Measurements from ENCODE around the gene GCM1.

DNA sequence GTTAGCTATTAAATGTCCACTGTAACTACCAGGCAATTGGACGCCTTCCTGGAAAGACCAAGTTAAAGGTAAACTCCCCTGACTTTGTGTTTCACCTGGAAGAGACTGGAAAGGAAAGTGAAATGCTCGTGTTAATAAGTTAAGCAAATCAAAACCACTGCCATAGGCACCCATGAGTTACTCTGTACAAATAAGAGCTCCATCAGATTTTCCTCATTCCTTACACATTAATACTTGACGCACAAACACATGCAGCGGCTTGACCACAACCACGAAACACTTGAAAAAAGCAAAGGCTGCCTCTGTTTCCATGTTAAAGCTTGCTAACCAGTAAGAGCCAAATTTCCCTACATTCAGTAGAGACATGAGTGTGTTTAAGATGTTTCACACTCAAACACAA lies 19.8 kb downstream of the GCM1 start:
- TF ChIP-seq, protein P1, sequence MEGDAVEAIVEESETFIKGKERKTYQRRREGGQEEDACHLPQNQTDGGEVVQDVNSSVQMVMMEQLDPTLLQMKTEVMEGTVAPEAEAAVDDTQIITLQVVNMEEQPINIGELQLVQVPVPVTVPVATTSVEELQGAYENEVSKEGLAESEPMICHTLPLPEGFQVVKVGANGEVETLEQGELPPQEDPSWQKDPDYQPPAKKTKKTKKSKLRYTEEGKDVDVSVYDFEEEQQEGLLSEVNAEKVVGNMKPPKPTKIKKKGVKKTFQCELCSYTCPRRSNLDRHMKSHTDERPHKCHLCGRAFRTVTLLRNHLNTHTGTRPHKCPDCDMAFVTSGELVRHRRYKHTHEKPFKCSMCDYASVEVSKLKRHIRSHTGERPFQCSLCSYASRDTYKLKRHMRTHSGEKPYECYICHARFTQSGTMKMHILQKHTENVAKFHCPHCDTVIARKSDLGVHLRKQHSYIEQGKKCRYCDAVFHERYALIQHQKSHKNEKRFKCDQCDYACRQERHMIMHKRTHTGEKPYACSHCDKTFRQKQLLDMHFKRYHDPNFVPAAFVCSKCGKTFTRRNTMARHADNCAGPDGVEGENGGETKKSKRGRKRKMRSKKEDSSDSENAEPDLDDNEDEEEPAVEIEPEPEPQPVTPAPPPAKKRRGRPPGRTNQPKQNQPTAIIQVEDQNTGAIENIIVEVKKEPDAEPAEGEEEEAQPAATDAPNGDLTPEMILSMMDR (IDR thresholded peaks at IDR 0.05 in 2 of 3, conservative IDR thresholded peaks at IDR 0.05 in 1 of 3; ENCODE audit: borderline replicate concordance in 1 of 3, insufficient read depth in 1 of 3, low read depth in 2 of 3, low read length in 2 of 3), result no peak
- no peak for TF ChIP-seq POLR2A (IDR thresholded peaks at IDR 0.05; ENCODE audit: borderline replicate concordance, extremely low read depth, insufficient read depth, insufficient read length)
- TF ChIP-seq EZH2 (IDR thresholded peaks at IDR 0.05), result no peak
- no peak for TF ChIP-seq ELF1 (IDR thresholded peaks at IDR 0.05; ENCODE audit: borderline replicate concordance, low read depth)
- no peak for TF ChIP-seq SP1 (IDR thresholded peaks at IDR 0.05; ENCODE audit: low read depth)
- TF ChIP-seq SIN3A (IDR thresholded peaks at IDR 0.05; ENCODE audit: low read depth), result no peak
- no peak for TF ChIP-seq POLR2AphosphoS5 (IDR thresholded peaks at IDR 0.05; ENCODE audit: low read depth, low read length)
- no peak for TF ChIP-seq REST (IDR thresholded peaks at IDR 0.05; ENCODE audit: low read depth)

Measured in HCT116 (cell line).